HCT116 (cell line): ENCODE measurements around the gene ECT2. TPM values are rescaled to one million over a fixed set of nuclear protein-coding genes. Genes with fewer than 3 reads are reported as not detected.

Experiments
- ATAC-seq: fragments of 200-7000 bp; cut with Tn5 transposase; 2 replicates; pipeline ENCODE4 v1.9.1; 2020; ENCODE audit warnings: mild to moderate bottlenecking, moderate library complexity
- BruUV-seq: library from RNA; stranded (reverse); fragments of 400-500 nt; replicated peaks from 2 replicates; lab custom pipeline; 2021; lab: Mats Ljungman, UMichigan
- CTCF ChIA-PET: fragments of 300-600 bp; sonication (Branson Sonifier 250); formaldehyde crosslinking; loops from one replicate; lab custom pipeline; 2021; ENCODE audit warnings: antibody characterized with exemption; lab: Charles Lee
- POLR2A ChIA-PET: fragments of 300-600, 350-600 bp; sonication (Branson Sonifier 250); formaldehyde crosslinking; loops from one replicate; lab custom pipeline; 2021; ENCODE audit warnings: antibody characterized with exemption; lab: Charles Lee
- RAD21 ChIA-PET, 2 experiments: fragments of 300-600 bp; sonication (Branson Sonifier 250); formaldehyde crosslinking; loops; one replicate each; lab custom pipeline; 2023; ENCODE audit warnings: low total read pairs in 2 of 2; ENCODE audit not compliant: uncharacterized antibody in 2 of 2, unreplicated experiment in 2 of 2, low non-redundant PET in 1 of 2; lab: Charles Lee
- DNase-seq: peaks from one replicate; pipeline ENCODE4 v3.0.0-alpha.2; 2010; ENCODE audit warnings: low read depth, low spot score
- H2AFZ ChIP-seq: fragments of 200-600 bp; shearing (Covaris generic), sonication (generic); 2 replicates; pipeline ENCODE4 v1.6.1; 2017; ENCODE audit warnings: low read depth, mixed run types, mixed read lengths, antibody characterized with exemption, low read length; ENCODE audit not compliant: poor library complexity, severe bottlenecking
- H3K27ac ChIP-seq: 2 replicates; pipeline ENCODE4 v1.5.1; 2012; ENCODE audit warnings: low read depth, low read length
- H3K27me3 ChIP-seq: fragments of 200-600 bp; sonication (generic); 2 replicates; pipeline ENCODE4 v1.6.1; 2016; ENCODE audit warnings: mixed run types, low read length, mixed read lengths; ENCODE audit not compliant: insufficient read depth
- H3K36me3 ChIP-seq, 2 experiments: fragments of 200-500 bp in 1 of 2; fragments of 200-600 bp in 1 of 2; sonication (Bioruptor generic) in 1 of 2; sonication (generic) in 1 of 2; 2 replicates each; pipeline versions ENCODE4 v1.5.1 to v1.6.1; 2014 to 2016; ENCODE audit warnings: low read length in 2 of 2, inconsistent platforms in 1 of 2, mixed read lengths in 1 of 2, mixed run types in 1 of 2; ENCODE audit not compliant: insufficient read depth in 2 of 2, control insufficient read depth in 1 of 2
- H3K4me1 ChIP-seq, 2 experiments: fragments of 200-600 bp in 1 of 2; sonication (generic) in 1 of 2; 2 replicates each; pipeline versions ENCODE4 v1.5.1 to v1.6.1; 2012 to 2017; ENCODE audit warnings: low read length in 2 of 2, inconsistent platforms in 1 of 2, mild to moderate bottlenecking in 1 of 2, mixed read lengths in 1 of 2, mixed run types in 1 of 2, moderate library complexity in 1 of 2; ENCODE audit not compliant: insufficient read depth in 2 of 2, control insufficient read depth in 1 of 2
- H3K4me2 ChIP-seq: fragments of 200-600 bp; sonication (generic); 2 replicates; pipeline ENCODE4 v1.6.1; 2017; ENCODE audit warnings: mixed run types, low read length, mixed read lengths
- H3K4me3 ChIP-seq, 2 experiments: fragments of 200-600 bp in 1 of 2; sonication (generic) in 1 of 2; replicated peaks in 1 of 2; 2 replicates each; pipeline ENCODE4 v1.5.1; 2011 to 2016; ENCODE audit warnings: low read length in 2 of 2, control low read depth in 1 of 2, low read depth in 1 of 2, mild to moderate bottlenecking in 1 of 2, mixed read lengths in 1 of 2, mixed run types in 1 of 2
- H3K79me2 ChIP-seq: fragments of 200-600 bp; sonication (generic); 2 replicates; pipeline ENCODE4 v1.6.1; 2017; ENCODE audit warnings: mild to moderate bottlenecking, mixed run types, low read length, moderate library complexity, mixed read lengths; ENCODE audit not compliant: insufficient read depth
- H3K9ac ChIP-seq: fragments of 200-600 bp; sonication (generic); 2 replicates; pipeline ENCODE4 v1.6.1; 2016; ENCODE audit warnings: low read length, mixed read lengths
- H3K9me2 ChIP-seq: fragments of 200-600 bp; sonication (generic), shearing (Covaris generic); 2 replicates; pipeline ENCODE4 v1.6.1; 2017; ENCODE audit warnings: mixed run types, mild to moderate bottlenecking, moderate library complexity; ENCODE audit not compliant: insufficient read depth
- H3K9me3 ChIP-seq, 2 experiments: fragments of 200-500 bp in 1 of 2; fragments of 200-600 bp in 1 of 2; sonication (Bioruptor generic) in 1 of 2; sonication (generic) in 1 of 2; 2 replicates each; pipeline ENCODE4 v1.6.1; 2014 to 2017; ENCODE audit warnings: low read length in 2 of 2, mixed read lengths in 2 of 2, inconsistent platforms in 1 of 2, low read depth in 1 of 2, mild to moderate bottlenecking in 1 of 2, mixed run types in 1 of 2, moderate library complexity in 1 of 2; ENCODE audit not compliant: control insufficient read depth in 1 of 2, insufficient read depth in 1 of 2
- H4K20me1 ChIP-seq: fragments of 200-600 bp; sonication (generic), shearing (Covaris generic); 2 replicates; pipeline ENCODE4 v1.6.1; 2017; ENCODE audit warnings: mixed run types, mild to moderate bottlenecking, moderate library complexity; ENCODE audit not compliant: insufficient read depth
- FOSL1 ChIP-seq: IDR thresholded peaks from 2 replicates; pipeline ENCODE4 v1.6.1; 2012; ENCODE audit warnings: low read depth
- JUND ChIP-seq: IDR thresholded peaks from 2 replicates; pipeline ENCODE4 v1.6.1; 2012
- MAX ChIP-seq: IDR thresholded peaks from 2 replicates; pipeline ENCODE4 v1.6.1; 2012
- POLR2A ChIP-seq: IDR thresholded peaks from 2 replicates; pipeline ENCODE4 v1.7.0; 2011; ENCODE audit warnings: borderline replicate concordance; ENCODE audit not compliant: insufficient read depth, insufficient read length; ENCODE audit errors: extremely low read depth
- REST ChIP-seq: IDR thresholded peaks from 2 replicates; pipeline ENCODE4 v1.6.1; 2012; ENCODE audit warnings: low read depth
- SP1 ChIP-seq: IDR thresholded peaks from 2 replicates; pipeline ENCODE4 v1.6.1; 2012; ENCODE audit warnings: low read depth
- TCF7L2 ChIP-seq: IDR thresholded peaks from 2 replicates; pipeline ENCODE4 v1.7.0; 2011; ENCODE audit warnings: borderline replicate concordance, inconsistent platforms; ENCODE audit not compliant: insufficient read depth, insufficient read length; ENCODE audit errors: extremely low read depth
- YY1 ChIP-seq: IDR thresholded peaks from 2 replicates; pipeline ENCODE4 v1.6.1; 2011; ENCODE audit warnings: low read length, low read depth, moderate library complexity, mild to moderate bottlenecking; ENCODE audit not compliant: insufficient replicate concordance; ENCODE audit errors: extremely low read depth
- intact Hi-C: fragments of 100-400 bp; cut with micrococcal nuclease; formaldehyde crosslinking; loops from 2 replicates; pipeline ENCODE4 v1.10.0; 2022
- total RNA-seq: library from RNA; stranded (reverse); gene quantifications from one replicate; pipeline ENCODE4 v1.2.1, GENCODE V29; 2021; ENCODE audit not compliant: unreplicated experiment

The ECT2 gene
- total RNA-seq, 1 experiment from 2014 or later: 95.6 TPM

GRCh38 chr3:172856795-172857742 is 106.5 kb downstream of the ECT2 start:
- ChIA-PET CTCF (no interaction called here), RAD21 (no interaction called here)
- intact Hi-C loops: no loop called here

More at GRCh38 chr3:172856795-172857742, 106.5 kb downstream of the ECT2 start:
- no peaks in the 10 kb centered on the region for H3K9me3 ChIP-seq
- TF ChIP-seq REST: no peak
- peak; percentile 34 for TF ChIP-seq TCF7L2
- peak; percentile 43; the same call in 1 of the 2 replicates for TF ChIP-seq FOSL1
- peak; percentile 42 for TF ChIP-seq JUND
- TF ChIP-seq YY1: peak; percentile 16
- TF ChIP-seq POLR2A: no peak
- 0 out of 2 replicates have a peak, but pooled peaks have one; percentile 10 for TF ChIP-seq MAX
- peak; percentile 37 for TF ChIP-seq SP1
- peaks cover 3 to 9% of the 10 kb centered on the region in 2 experiments; a peak in 3 of 4 replicates for H3K4me1 ChIP-seq
- no peaks in the 10 kb centered on the region for H3K27me3 ChIP-seq
- no peaks in the 10 kb centered on the region for H3K36me3 ChIP-seq
- no peak overlapping the region for H3K4me3 ChIP-seq
- DNase-seq (peak; percentile 15), ATAC-seq (peak; percentile 72)
- no TSS peak for BruUV-seq
- no peak overlapping the region for H3K27ac ChIP-seq
- H3K4me2 ChIP-seq: peak overlapping the region; percentile 34; the same call in 1 of the 2 replicates
- POLR2A ChIA-PET: no interaction called here
- H3K9me2 ChIP-seq: no peaks in the 10 kb centered on the region
- H4K20me1 ChIP-seq: no peaks in the 10 kb centered on the region
- no peak overlapping the region for H3K9ac ChIP-seq
- H3K79me2 ChIP-seq: no peaks in the 10 kb centered on the region
- peak overlapping the region; percentile 80 for H2AFZ ChIP-seq
